ENCODE measurements around the gene RPL38.

Gene RPL38

DNA sequence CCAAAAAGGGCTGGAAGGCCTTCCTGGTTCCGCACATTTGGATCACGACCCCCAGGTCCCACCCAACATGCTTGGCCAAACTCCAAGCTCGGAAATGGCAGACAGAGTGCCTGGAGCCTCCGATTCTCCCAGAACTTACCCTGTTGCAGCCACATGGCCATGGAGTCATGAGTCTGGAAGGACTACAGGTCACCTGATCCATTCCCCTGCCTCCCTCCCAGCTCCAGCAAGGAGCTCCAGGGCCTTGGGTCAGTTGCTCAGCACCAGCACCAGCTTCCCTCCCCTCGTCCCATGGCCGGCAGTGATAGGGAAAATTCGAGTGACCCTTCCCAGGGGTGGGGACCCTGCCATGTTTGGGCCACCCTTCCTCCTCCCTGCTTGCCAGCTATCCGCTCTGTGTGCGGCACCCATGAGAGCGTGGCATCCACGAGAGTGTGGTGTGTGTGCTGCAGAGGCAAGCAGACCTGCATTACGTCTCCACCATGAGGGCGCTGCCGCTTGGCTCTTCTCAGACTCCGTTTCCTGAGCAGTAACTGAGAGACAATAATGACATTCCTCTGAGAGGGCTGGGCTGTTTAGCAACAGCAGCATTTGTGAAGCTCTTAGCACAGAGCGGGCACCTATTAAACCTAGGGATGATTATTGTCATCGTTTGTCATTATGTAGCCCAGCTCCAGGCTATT, 21.3 kb upstream of the RPL38 start:
- CTCF ChIA-PET, result interaction anchor here (1.0 to 4.2 kb wide), 5 partner anchors 13 to 353 kb away, joined by 3 to 24 read pairs (median 10); no protein-coding TSS in a partner anchor
- H3K4me1 ChIP-seq (ENCODE audit: control insufficient read depth, insufficient read depth, low read length), result no peaks in the 10 kb centered on the region

DNA sequence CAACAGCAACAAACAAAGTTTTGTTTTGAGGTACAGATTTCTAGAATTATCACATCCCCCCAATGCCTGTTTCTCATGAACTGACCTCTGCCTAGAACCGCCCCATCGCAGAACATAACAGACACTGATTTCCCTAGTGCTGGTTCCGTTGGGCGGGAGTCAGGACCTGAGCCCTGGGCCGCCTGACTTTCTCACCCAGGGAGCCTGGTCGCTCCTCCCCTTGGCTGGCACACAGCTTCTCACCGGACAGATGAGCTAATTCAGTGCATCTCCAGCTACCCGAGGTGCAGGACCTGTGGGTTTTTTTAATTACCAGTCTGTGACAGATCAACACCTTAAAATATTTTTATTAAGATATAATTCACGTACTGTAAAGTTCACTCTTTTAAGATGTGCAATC, 20.1 kb upstream of the RPL38 start:
- TF ChIP-seq, protein P1, sequence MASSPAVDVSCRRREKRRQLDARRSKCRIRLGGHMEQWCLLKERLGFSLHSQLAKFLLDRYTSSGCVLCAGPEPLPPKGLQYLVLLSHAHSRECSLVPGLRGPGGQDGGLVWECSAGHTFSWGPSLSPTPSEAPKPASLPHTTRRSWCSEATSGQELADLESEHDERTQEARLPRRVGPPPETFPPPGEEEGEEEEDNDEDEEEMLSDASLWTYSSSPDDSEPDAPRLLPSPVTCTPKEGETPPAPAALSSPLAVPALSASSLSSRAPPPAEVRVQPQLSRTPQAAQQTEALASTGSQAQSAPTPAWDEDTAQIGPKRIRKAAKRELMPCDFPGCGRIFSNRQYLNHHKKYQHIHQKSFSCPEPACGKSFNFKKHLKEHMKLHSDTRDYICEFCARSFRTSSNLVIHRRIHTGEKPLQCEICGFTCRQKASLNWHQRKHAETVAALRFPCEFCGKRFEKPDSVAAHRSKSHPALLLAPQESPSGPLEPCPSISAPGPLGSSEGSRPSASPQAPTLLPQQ (tag by site-specific recombination; IDR thresholded peaks at IDR 0.05), result no peak
- TF ChIP-seq, protein P2, sequence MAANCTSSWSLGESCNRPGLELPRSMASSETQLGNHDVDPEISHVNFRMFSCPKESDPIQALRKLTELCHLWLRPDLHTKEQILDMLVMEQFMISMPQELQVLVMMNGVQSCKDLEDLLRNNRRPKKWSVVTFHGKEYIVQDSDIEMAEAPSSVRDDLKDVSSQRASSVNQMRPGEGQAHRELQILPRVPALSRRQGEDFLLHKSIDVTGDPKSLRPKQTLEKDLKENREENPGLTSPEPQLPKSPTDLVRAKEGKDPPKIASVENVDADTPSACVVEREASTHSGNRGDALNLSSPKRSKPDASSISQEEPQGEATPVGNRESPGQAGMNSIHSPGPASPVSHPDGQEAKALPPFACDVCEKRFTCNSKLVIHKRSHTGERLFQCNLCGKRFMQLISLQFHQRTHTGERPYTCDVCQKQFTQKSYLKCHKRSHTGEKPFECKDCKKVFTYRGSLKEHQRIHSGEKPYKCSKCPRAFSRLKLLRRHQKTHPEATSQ (tag by site-specific recombination; IDR thresholded peaks at IDR 0.05), result no peak
- TF ChIP-seq ZNF184 (tag by site-specific recombination; IDR thresholded peaks at IDR 0.05) (no peak), ZNF366 (tag by site-specific recombination; conservative IDR thresholded peaks at IDR 0.05) (no peak), SCRT1 (tag by site-specific recombination; IDR thresholded peaks at IDR 0.05; ENCODE audit: borderline replicate concordance) (no peak), WT1 (tag by site-specific recombination; IDR thresholded peaks at IDR 0.05) (no peak), ZFHX2 (tag by site-specific recombination; conservative IDR thresholded peaks at IDR 0.05) (no peak), BCL11B (tag by site-specific recombination; IDR thresholded peaks at IDR 0.05; ENCODE audit: low read depth) (no peak)
- TF ChIP-seq, protein P3, sequence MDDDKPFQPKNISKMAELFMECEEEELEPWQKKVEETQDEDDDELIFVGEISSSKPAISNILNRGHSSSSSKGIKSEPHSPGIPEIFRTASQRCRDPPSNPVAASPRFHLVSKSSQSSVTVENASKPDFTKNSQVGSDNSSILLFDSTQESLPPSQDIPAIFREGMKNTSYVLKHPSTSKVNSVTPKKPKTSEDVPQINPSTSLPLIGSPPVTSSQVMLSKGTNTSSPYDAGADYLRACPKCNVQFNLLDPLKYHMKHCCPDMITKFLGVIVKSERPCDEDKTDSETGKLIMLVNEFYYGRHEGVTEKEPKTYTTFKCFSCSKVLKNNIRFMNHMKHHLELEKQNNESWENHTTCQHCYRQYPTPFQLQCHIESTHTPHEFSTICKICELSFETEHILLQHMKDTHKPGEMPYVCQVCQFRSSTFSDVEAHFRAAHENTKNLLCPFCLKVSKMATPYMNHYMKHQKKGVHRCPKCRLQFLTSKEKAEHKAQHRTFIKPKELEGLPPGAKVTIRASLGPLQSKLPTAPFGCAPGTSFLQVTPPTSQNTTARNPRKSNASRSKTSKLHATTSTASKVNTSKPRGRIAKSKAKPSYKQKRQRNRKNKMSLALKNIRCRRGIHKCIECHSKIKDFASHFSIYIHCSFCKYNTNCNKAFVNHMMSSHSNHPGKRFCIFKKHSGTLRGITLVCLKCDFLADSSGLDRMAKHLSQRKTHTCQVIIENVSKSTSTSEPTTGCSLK (tag by site-specific recombination; IDR thresholded peaks at IDR 0.05), result no peak
- TF ChIP-seq, protein P4, sequence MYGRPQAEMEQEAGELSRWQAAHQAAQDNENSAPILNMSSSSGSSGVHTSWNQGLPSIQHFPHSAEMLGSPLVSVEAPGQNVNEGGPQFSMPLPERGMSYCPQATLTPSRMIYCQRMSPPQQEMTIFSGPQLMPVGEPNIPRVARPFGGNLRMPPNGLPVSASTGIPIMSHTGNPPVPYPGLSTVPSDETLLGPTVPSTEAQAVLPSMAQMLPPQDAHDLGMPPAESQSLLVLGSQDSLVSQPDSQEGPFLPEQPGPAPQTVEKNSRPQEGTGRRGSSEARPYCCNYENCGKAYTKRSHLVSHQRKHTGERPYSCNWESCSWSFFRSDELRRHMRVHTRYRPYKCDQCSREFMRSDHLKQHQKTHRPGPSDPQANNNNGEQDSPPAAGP (tag by site-specific recombination; IDR thresholded peaks at IDR 0.05), result no peak
- Histone ChIP-seq H3K36me3 (ENCODE audit: control insufficient read depth in 2 of 2, insufficient read depth in 1 of 2, low read length in 2 of 2) (no peaks in the 10 kb centered on the region), H3K4me3 (ENCODE audit: low read depth, low read length) (no peak overlapping the region), H3K4me1 (ENCODE audit: control insufficient read depth, insufficient read depth, low read length) (no peaks in the 10 kb centered on the region), H3K9me3 (ENCODE audit: control insufficient read depth, insufficient read depth, low read depth, low read length) (no peaks in the 10 kb centered on the region), H3K27ac (ENCODE audit: extremely low read depth, low read depth, low read length) (no peak overlapping the region)
- ChIA-PET POLR2A (no interaction called here), CTCF (interaction anchor here (2.2 to 2.6 kb wide), 2 partner anchors 94 to 98 kb away, joined by 10 to 16 read pairs; no protein-coding TSS in a partner anchor)

More for the DNA sequence above, 21.3 kb upstream of the RPL38 start:
- H3K27ac ChIP-seq (ENCODE audit: extremely low read depth, low read depth, low read length), result no peak overlapping the region
- POLR2A ChIA-PET, result no interaction called here
- no peaks in the 10 kb centered on the region for H3K9me3 ChIP-seq (ENCODE audit: control insufficient read depth, insufficient read depth, low read depth, low read length)
- no peak overlapping the region for H3K4me3 ChIP-seq (ENCODE audit: low read depth, low read length)
- H3K36me3 ChIP-seq (ENCODE audit: control insufficient read depth in 2 of 2, insufficient read depth in 1 of 2, low read length in 2 of 2), result no peaks in the 10 kb centered on the region
- TF ChIP-seq HOXD13 (CRISPR knock-in tag; IDR thresholded peaks at IDR 0.05; ENCODE audit: borderline replicate concordance) (no peak), ZFHX2 (tag by site-specific recombination; conservative IDR thresholded peaks at IDR 0.05) (no peak), ZNF571 (tag by site-specific recombination; IDR thresholded peaks at IDR 0.05) (no peak), ZNF302 (tag by site-specific recombination; IDR thresholded peaks at IDR 0.05; ENCODE audit: low read depth) (no peak), ZNF600 (tag by site-specific recombination; IDR thresholded peaks at IDR 0.05) (no peak), ZNF416 (tag by site-specific recombination; IDR thresholded peaks at IDR 0.05) (no peak), ZNF654 (tag by site-specific recombination; IDR thresholded peaks at IDR 0.05; ENCODE audit: low read depth) (no peak), ZNF621 (tag by site-specific recombination; IDR thresholded peaks at IDR 0.05) (no peak), TRIM28 (IDR thresholded peaks at IDR 0.05; ENCODE audit: borderline replicate concordance, low read length) (no peak), ZNF341 (tag by site-specific recombination; IDR thresholded peaks at IDR 0.05; ENCODE audit: low read depth) (no peak), OSR2 (tag by site-specific recombination; IDR thresholded peaks at IDR 0.05) (no peak), ZNF394 (tag by site-specific recombination; IDR thresholded peaks at IDR 0.05; ENCODE audit: borderline replicate concordance) (no peak)
- TF ChIP-seq, protein P5, sequence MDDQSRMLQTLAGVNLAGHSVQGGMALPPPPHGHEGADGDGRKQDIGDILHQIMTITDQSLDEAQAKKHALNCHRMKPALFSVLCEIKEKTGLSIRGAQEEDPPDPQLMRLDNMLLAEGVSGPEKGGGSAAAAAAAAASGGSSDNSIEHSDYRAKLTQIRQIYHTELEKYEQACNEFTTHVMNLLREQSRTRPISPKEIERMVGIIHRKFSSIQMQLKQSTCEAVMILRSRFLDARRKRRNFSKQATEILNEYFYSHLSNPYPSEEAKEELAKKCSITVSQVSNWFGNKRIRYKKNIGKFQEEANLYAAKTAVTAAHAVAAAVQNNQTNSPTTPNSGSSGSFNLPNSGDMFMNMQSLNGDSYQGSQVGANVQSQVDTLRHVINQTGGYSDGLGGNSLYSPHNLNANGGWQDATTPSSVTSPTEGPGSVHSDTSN (CRISPR knock-in tag; IDR thresholded peaks at IDR 0.05), result no peak
- TF ChIP-seq, protein P6, sequence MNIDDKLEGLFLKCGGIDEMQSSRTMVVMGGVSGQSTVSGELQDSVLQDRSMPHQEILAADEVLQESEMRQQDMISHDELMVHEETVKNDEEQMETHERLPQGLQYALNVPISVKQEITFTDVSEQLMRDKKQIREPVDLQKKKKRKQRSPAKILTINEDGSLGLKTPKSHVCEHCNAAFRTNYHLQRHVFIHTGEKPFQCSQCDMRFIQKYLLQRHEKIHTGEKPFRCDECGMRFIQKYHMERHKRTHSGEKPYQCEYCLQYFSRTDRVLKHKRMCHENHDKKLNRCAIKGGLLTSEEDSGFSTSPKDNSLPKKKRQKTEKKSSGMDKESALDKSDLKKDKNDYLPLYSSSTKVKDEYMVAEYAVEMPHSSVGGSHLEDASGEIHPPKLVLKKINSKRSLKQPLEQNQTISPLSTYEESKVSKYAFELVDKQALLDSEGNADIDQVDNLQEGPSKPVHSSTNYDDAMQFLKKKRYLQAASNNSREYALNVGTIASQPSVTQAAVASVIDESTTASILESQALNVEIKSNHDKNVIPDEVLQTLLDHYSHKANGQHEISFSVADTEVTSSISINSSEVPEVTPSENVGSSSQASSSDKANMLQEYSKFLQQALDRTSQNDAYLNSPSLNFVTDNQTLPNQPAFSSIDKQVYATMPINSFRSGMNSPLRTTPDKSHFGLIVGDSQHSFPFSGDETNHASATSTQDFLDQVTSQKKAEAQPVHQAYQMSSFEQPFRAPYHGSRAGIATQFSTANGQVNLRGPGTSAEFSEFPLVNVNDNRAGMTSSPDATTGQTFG (tag by site-specific recombination; IDR thresholded peaks at IDR 0.05; ENCODE audit: borderline replicate concordance), result no peak
- TF ChIP-seq, protein P7, sequence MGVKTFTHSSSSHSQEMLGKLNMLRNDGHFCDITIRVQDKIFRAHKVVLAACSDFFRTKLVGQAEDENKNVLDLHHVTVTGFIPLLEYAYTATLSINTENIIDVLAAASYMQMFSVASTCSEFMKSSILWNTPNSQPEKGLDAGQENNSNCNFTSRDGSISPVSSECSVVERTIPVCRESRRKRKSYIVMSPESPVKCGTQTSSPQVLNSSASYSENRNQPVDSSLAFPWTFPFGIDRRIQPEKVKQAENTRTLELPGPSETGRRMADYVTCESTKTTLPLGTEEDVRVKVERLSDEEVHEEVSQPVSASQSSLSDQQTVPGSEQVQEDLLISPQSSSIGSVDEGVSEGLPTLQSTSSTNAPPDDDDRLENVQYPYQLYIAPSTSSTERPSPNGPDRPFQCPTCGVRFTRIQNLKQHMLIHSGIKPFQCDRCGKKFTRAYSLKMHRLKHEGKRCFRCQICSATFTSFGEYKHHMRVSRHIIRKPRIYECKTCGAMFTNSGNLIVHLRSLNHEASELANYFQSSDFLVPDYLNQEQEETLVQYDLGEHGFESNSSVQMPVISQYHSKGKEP (tag by site-specific recombination; IDR thresholded peaks at IDR 0.05), result no peak

Measured in HEK293 (cell line).